ENCODE data around the gene DAB1.

- peak; percentile 9 for TF ChIP-seq CTCF (IDR thresholded peaks at IDR 0.05; ENCODE audit: low read depth, low read length, poor library complexity, severe bottlenecking)
- TF ChIP-seq EZH2phosphoT487 (IDR thresholded peaks at IDR 0.05; ENCODE audit: borderline replicate concordance, low read length): no peak
Measured at GRCh38 chr1:57072401-57073110, 351.3 kb downstream of the DAB1 start.

All from DOHH2 (cell line).